A549 (cell line): ENCODE measurements around the gene AIF1L. TPM values are rescaled to one million over a fixed set of nuclear protein-coding genes. Genes with fewer than 3 reads are reported as not detected.
"Not testable (repeated sequence)": the region's sequence is repeated elsewhere in the genome, so short reads cannot be mapped to it uniquely, and the experiment has no call there.

Source experiments
- ATAC-seq, 2 experiments: fragments of 200-7000 bp in 1 of 2; fragments of >200 bp in 1 of 2; cut with Nextera tagmentation in 1 of 2; cut with Tn5 transposase in 1 of 2; 3 replicates each; pipeline versions ENCODE4 v1.8.0 to v1.9.1; 2018 to 2020; ENCODE audit warnings: mild to moderate bottlenecking in 1 of 2, moderate library complexity in 1 of 2
- CTCF ChIA-PET: fragments of 300-600 bp; sonication (Branson Sonifier 250); formaldehyde crosslinking; extraction: SDS; loops from one replicate; lab custom pipeline; 2021; ENCODE audit warnings: antibody characterized with exemption, inconsistent platforms; lab: Yijun Ruan, JAX
- POLR2A ChIA-PET: fragments of 350-600 bp; formaldehyde crosslinking; extraction: SDS; loops from one replicate; lab custom pipeline; 2021; ENCODE audit warnings: antibody characterized with exemption, inconsistent platforms; lab: Yijun Ruan, JAX
- DNase-seq, 2 experiments: peaks; one replicate each; pipeline versions ENCODE4 v3.0.0 to v3.0.0-alpha.2; 2011 to 2016; ENCODE audit warnings: low read depth in 1 of 2, low spot score in 1 of 2
- FAIRE-seq: peaks from 2 replicates; lab custom pipeline; 2011; peaks lifted over from hg19 to GRCh38; lab: Jason Lieb, UNC
- H3K27ac ChIP-seq, 2 experiments: fragments of >200 bp; sonication (Bioruptor Twin); formaldehyde crosslinking; 3 replicates each; pipeline ENCODE4 v1.5.1; 2016 to 2017
- H3K4me1 ChIP-seq: fragments of >200 bp; sonication (Bioruptor Twin); formaldehyde crosslinking; 3 replicates; pipeline ENCODE4 v1.6.1; 2016
- H3K4me2 ChIP-seq: fragments of >200 bp; sonication (Bioruptor Twin); formaldehyde crosslinking; 3 replicates; pipeline ENCODE4 v1.6.1; 2016
- H3K4me3 ChIP-seq: fragments of >200 bp; sonication (Bioruptor Twin); formaldehyde crosslinking; 3 replicates; pipeline ENCODE4 v1.5.1; 2016
- H3K9me3 ChIP-seq: fragments of >200 bp; sonication (Bioruptor Twin); formaldehyde crosslinking; 3 replicates; pipeline ENCODE4 v1.6.1; 2016
- ATOH8 ChIP-seq: fragments of 250-450 bp; sonication (Bioruptor Pico); IDR thresholded peaks from 2 replicates; pipeline ENCODE4 v1.5.0; 2020; ENCODE audit warnings: low read depth, mild to moderate bottlenecking, moderate library complexity
- CBX8 ChIP-seq: fragments of 200-600 bp; sonication (generic); IDR thresholded peaks from 2 replicates; pipeline ENCODE4 v1.6.1; 2016
- CHD2 ChIP-seq: fragments of 150-350 bp; IDR thresholded peaks from 2 replicates; pipeline ENCODE4 v1.6.1; 2014; ENCODE audit warnings: low read length; ENCODE audit not compliant: partially characterized antibody
- CHD4 ChIP-seq: fragments of 200-600 bp; sonication (generic); IDR thresholded peaks from 2 replicates; pipeline ENCODE4 v1.6.1; 2016; ENCODE audit warnings: antibody characterized with exemption, mild to moderate bottlenecking, borderline replicate concordance
- E2F6 ChIP-seq: IDR thresholded peaks from 2 replicates; pipeline ENCODE4 v1.6.1; 2012; ENCODE audit warnings: low read depth, borderline replicate concordance
- FOSB ChIP-seq: fragments of 250-450 bp; sonication (Bioruptor Pico); IDR thresholded peaks from 2 replicates; pipeline ENCODE4 v1.5.0; 2020; ENCODE audit warnings: mild to moderate bottlenecking, moderate library complexity
- GATA3 ChIP-seq: IDR thresholded peaks from 2 replicates; pipeline ENCODE4 v1.6.1; 2012; ENCODE audit warnings: borderline replicate concordance
- HMGXB4 ChIP-seq: fragments of 250-450 bp; sonication (Bioruptor Pico); IDR thresholded peaks from 2 replicates; pipeline ENCODE4 v1.5.0; 2021; ENCODE audit warnings: mild to moderate bottlenecking, moderate library complexity, borderline replicate concordance
- HOXA7 ChIP-seq: fragments of 250-450 bp; sonication (Bioruptor Pico); IDR thresholded peaks from 2 replicates; pipeline ENCODE4 v1.5.0; 2020; ENCODE audit warnings: mild to moderate bottlenecking, moderate library complexity
- JUN ChIP-seq, 2 experiments: fragments of >200 bp; sonication (Bioruptor Twin); formaldehyde crosslinking; IDR thresholded peaks; 2 replicates in 1 of 2; 3 replicates in 1 of 2; pipeline ENCODE4 v1.6.1; 2016 to 2017
- JUNB ChIP-seq: fragments of >200 bp; sonication (Bioruptor Twin); formaldehyde crosslinking; IDR thresholded peaks from 2 replicates; pipeline ENCODE4 v1.6.1; 2016
- KDM5A ChIP-seq: fragments of 200-600 bp; sonication (generic); IDR thresholded peaks from 2 replicates; pipeline ENCODE4 v1.6.1; 2016; ENCODE audit warnings: antibody characterized with exemption, mild to moderate bottlenecking
- MAFK ChIP-seq: fragments of 450-650 bp; IDR thresholded peaks from 2 replicates; pipeline ENCODE4 v1.6.1; 2014; ENCODE audit not compliant: partially characterized antibody
- MAX ChIP-seq: IDR thresholded peaks from 2 replicates; pipeline ENCODE4 v1.6.1; 2012
- MAZ ChIP-seq: fragments of 150-350 bp; IDR thresholded peaks from 2 replicates; pipeline ENCODE4 v1.6.1; 2014; ENCODE audit warnings: antibody characterized with exemption, low read depth, low read length, borderline replicate concordance
- PHF8 ChIP-seq: fragments of 200-600 bp; sonication (generic); IDR thresholded peaks from 2 replicates; pipeline ENCODE4 v1.6.1; 2016; ENCODE audit warnings: low read depth, mild to moderate bottlenecking, antibody characterized with exemption, moderate library complexity, borderline replicate concordance
- REST ChIP-seq: fragments of 200-600 bp; sonication (generic); IDR thresholded peaks from 2 replicates; pipeline ENCODE4 v1.6.1; 2016; ENCODE audit warnings: antibody characterized with exemption, mild to moderate bottlenecking, moderate library complexity
- SMC3 ChIP-seq: fragments of >200 bp; sonication (Bioruptor Twin); formaldehyde crosslinking; IDR thresholded peaks from 3 replicates; pipeline ENCODE4 v1.6.1; 2018; ENCODE audit warnings: inconsistent platforms
- SREBF2 ChIP-seq: fragments of 450-650 bp; IDR thresholded peaks from 2 replicates; pipeline ENCODE4 v1.6.1; 2014; ENCODE audit warnings: mild to moderate bottlenecking, moderate library complexity
- TFCP2L1 ChIP-seq: fragments of 250-450 bp; sonication (Bioruptor Pico); IDR thresholded peaks from 2 replicates; pipeline ENCODE4 v1.5.0; 2021; ENCODE audit warnings: mild to moderate bottlenecking
- TP53 ChIP-seq: fragments of 250-450 bp; sonication (Bioruptor Pico); IDR thresholded peaks from 2 replicates; pipeline ENCODE4 v1.5.0; 2021; ENCODE audit warnings: mild to moderate bottlenecking, moderate library complexity
- ZC3H11A ChIP-seq: fragments of 450-650 bp; IDR thresholded peaks from 2 replicates; pipeline ENCODE4 v1.6.1; 2014; ENCODE audit warnings: antibody characterized with exemption, mild to moderate bottlenecking
- ZSCAN20 ChIP-seq: fragments of 250-450 bp; sonication (Bioruptor Pico); IDR thresholded peaks from 2 replicates; pipeline ENCODE4 v1.8.0; 2022; ENCODE audit warnings: mild to moderate bottlenecking, moderate library complexity
- WGBS: methylation state at CpG from one replicate; pipeline ENCODE4 v1.1.6; 2017; ENCODE audit errors: missing lambda C conversion rate; 5-methylcytosine and 5-hydroxymethylcytosine counted together
- polyA plus RNA-seq, 4 experiments: library from polyadenylated mRNA; depleted of rRNA in 3 of 4; stranded (reverse); fragments of >200 nt; fragmentation: RNase III in 1 of 4; extraction: RNeasy Plus Mini Kit Qiagen cat#74134 plus additional on column Dnase treatment in 1 of 4; gene quantifications; 2 replicates in 3 of 4; 3 replicates in 1 of 4; pipeline ENCODE4 v1.2.3, GENCODE V29; 2011 to 2017

The AIF1L gene
- polyA plus RNA-seq, 2 of the 4 experiments (the other 2 are of a cell fraction): 1.6 to 2.8 TPM

GRCh38 chr9:131099102-131099606 is 2.8 kb downstream of the AIF1L start:
- CTCF ChIA-PET: interaction anchor here (0.6 to 1.5 kb wide), 6 partner anchors 9 to 484 kb away, joined by 3 to 6 read pairs (median 4); no protein-coding TSS in a partner anchor
- ATAC-seq: no peak
- H3K4me2 ChIP-seq: no peak overlapping the region
- H3K9me3 ChIP-seq: no peaks in the 10 kb centered on the region
- 0 out of 3 replicates have a peak, but pooled peaks cover 7% of the 10 kb centered on the region for H3K4me1 ChIP-seq
- H3K27ac ChIP-seq: no peak overlapping the region
- H3K4me3 ChIP-seq: no peak overlapping the region
- no peak for FAIRE-seq
- WGBS: 77% methylated on average over 8 of the region's 8 CpGs
- POLR2A ChIA-PET: interaction anchor here (2.4 kb wide), 1 partner anchor 26 kb away, joined by 11 read pairs; the partner anchor contains the start of gene NUP214
- no peak for DNase-seq
- TF ChIP-seq KDM5A (no peak), TP53 (no peak), JUNB (no peak), SREBF2 (no peak), CHD2 (no peak), MAZ (no peak), ATOH8 (CRISPR knock-in tag) (no peak), TFCP2L1 (no peak)

- H3K27ac ChIP-seq, H3K4me3 ChIP-seq, DNase-seq, H3K4me2 ChIP-seq, H3K9me3 ChIP-seq, ATAC-seq, H3K4me1 ChIP-seq, FAIRE-seq: not testable (repeated sequence)
- 76% methylated on average over 8 of the region's 8 CpGs for WGBS
- ChIA-PET CTCF (interaction anchor here (0.6 to 1.6 kb wide), 7 partner anchors 9 to 485 kb away, joined by 3 to 6 read pairs (median 4); no protein-coding TSS in a partner anchor), POLR2A (interaction anchor here (2.4 kb wide), 1 partner anchor 25 kb away, joined by 11 read pairs; the partner anchor contains the start of gene NUP214)
Measured at GRCh38 chr9:131099845-131100244, 3.5 kb downstream of the AIF1L start.

- TF ChIP-seq CHD2 (no peak), ATOH8 (CRISPR knock-in tag) (no peak), CBX8 (no peak), PHF8 (no peak), MAFK (no peak), JUN (IDR thresholded peaks at IDR 0.05) (no peak), GATA3 (no peak), E2F6 (no peak), REST (no peak), CHD4 (no peak), HOXA7 (CRISPR knock-in tag) (no peak), KDM5A (no peak), TP53 (no peak), FOSB (CRISPR knock-in tag) (no peak), ZSCAN20 (CRISPR knock-in tag) (no peak), HMGXB4 (CRISPR knock-in tag) (no peak), MAZ (no peak), MAX (no peak), ZC3H11A (no peak), SMC3 (no peak)
- no peak for FAIRE-seq
- no peak overlapping the region for H3K27ac ChIP-seq
- WGBS: 81% methylated on average over 9 of the region's 9 CpGs
- ChIA-PET POLR2A (interaction anchor here (2.4 kb wide), 1 partner anchor 25 kb away, joined by 11 read pairs; the partner anchor contains the start of gene NUP214), CTCF (interaction anchor here (1.1 to 1.6 kb wide), 5 partner anchors 9 to 485 kb away, joined by 3 to 6 read pairs (median 3); no protein-coding TSS in a partner anchor)
- DNase-seq: no peak
- no peaks in the 10 kb centered on the region for H3K9me3 ChIP-seq
- no peak overlapping the region for H3K4me2 ChIP-seq
- no peak overlapping the region for H3K4me3 ChIP-seq
- H3K4me1 ChIP-seq: 0 out of 3 replicates have a peak, but pooled peaks cover 7% of the 10 kb centered on the region
- ATAC-seq: no peak
Measured at GRCh38 chr9:131100445-131100844, 4.1 kb downstream of the AIF1L start.
